Left renal cortex interstitium (tissue), 4 donors: ENCODE results near the gene NAP1L4. TPM values are rescaled to one million over a fixed set of nuclear protein-coding genes. Genes with fewer than 3 reads are reported as not detected.
A peak's percentile ranks its signal among the peaks of the same experiment; 100 is the strongest.

Source experiments
- DNase-seq, 4 donors: peaks; one replicate each; pipeline ENCODE4 v3.0.0-alpha.2; 2013; ENCODE audit warnings: low read depth in 4 of 4, low spot score in 2 of 4, missing footprints in 1 of 4
- polyA plus RNA-seq, 4 donors: library from polyadenylated mRNA; unstranded; fragments of 120-200 nt; gene quantifications; one replicate each; pipeline ENCODE4 v1.2.1, GENCODE V29; 2013; ENCODE audit not compliant: insufficient read length in 4 of 4

NAP1L4 gene, protein sequence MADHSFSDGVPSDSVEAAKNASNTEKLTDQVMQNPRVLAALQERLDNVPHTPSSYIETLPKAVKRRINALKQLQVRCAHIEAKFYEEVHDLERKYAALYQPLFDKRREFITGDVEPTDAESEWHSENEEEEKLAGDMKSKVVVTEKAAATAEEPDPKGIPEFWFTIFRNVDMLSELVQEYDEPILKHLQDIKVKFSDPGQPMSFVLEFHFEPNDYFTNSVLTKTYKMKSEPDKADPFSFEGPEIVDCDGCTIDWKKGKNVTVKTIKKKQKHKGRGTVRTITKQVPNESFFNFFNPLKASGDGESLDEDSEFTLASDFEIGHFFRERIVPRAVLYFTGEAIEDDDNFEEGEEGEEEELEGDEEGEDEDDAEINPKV
- polyA plus RNA-seq = 100 to 1,000 TPM; 154 to 219 (median 195) TPM

DNA sequence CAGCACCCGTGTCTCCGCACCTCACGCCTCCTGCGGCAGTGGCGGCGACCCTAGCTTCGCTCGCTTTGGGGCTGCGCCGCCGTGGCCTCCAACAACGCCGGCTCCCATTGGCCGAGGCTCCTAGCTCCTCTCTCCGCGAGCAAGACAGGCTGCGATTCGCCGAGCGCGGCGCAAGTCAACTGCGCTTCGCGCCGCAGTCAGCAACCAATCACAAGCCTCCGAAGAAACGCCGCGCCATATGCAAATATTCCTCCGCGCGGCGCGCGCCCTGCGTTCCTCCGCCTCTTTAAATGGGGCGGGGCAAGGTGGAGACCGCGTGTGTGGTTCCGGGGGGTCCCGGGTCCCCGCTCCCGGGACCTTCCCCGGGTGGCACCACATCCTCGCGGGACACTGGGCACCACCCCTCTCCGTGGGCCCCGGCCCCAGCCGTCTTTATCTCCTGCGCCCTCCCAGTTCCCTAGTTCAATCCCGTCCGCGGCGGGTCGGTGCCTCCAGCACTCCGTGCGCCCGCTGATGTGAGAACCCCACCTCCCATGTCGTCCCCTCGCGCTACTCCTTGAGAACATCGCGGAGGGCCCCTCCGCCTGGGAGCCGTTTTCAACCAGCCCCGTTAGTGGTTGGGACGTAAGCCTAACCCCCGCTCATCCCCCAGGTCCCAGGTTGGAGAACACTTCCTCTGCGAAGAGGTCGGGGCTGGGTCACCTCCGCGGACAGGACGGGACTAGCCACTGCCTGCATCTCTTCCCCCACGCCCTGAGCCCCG lies at the start of gene NAP1L4:
Gene NAP1L4, minus strand, starts transcription at position 96 of the 763 bp plus-strand sequence. CDS start 13,109 bp downstream, outside the sequence.
- peak; percentile 80 to 95 (median 90) for DNase-seq

DNA sequence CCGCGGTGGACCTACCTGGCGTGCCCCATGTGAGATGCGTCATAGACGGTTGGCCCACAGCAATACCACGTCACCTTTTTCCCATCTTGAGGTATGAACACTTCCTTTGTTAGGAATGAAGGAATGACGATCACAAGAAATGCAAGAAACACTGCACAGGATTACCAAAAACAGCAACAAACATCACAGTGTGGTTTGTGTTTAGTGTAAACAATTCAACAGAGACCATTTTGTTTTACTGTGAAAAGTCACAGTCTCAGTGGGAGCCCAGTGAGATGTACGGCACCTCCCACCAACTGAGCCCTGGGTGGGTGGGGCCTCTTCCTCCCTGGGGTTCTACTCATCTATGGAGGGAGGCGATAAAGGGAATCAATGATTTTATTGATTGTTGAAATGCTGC lies 48.8 kb upstream of the NAP1L4 start:
- DNase-seq = no peak

DNA sequence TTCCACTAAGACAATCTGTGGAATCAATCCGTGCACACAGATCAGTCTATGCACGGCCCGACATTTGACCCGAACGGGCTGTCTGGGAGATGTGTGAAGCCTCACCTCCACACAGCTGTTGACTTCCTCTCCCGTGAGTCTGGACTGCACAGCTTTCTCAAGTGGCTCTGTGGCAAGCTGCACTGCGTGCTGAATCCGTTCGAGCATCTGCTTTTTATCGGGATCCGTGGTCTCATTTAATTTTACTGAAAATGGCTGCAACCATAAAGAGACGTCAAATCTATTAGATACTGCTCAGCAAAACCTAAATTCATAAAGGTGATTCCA lies 45.8 kb upstream of the NAP1L4 start:
- no peak for DNase-seq

DNA sequence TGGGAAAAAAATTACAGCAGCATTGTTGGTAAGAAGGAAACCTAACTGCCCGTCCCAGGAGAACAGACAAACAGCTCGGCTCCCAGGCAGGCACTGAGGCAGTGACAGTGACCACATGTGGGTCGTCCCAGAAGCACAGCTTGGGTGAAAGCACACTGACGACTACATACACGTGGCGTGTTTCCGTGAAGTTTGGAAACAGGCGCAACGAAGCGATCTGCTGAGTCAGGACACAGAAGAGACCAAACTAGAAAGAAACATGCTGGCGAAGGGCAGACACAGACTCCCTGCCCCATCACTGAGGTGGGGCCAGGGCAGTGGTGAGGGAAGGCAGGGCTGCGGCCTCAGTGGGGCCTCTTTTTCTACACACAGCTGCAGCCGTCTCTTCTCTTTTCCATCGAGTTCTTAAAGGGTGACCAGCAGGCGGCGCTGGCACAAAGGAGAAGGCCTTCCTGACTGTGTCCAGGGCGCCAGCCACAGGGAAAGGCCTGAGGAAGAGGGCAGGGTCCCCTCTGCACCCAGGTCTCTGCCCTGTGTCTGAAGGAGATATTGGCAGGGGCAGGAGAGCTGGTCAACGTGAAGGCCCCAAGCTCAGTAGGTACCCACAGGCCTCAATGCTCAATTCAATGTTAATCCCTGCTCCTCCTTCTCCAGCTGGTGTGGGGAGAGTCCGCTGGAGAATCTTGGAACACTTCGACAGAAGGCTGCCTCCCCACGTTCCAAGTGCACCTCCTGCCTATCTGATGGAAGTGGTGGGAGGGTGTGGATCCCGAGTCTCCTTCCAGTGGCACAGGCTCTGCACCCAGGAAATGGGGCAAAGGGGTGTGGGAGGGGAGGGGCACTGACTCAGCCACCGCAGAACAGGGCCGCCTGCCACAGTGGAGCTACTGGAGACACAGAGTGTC lies 45.2 kb upstream of the NAP1L4 start:
- peak in 2 of 4 donors; percentile 32 to 66 for DNase-seq

DNA sequence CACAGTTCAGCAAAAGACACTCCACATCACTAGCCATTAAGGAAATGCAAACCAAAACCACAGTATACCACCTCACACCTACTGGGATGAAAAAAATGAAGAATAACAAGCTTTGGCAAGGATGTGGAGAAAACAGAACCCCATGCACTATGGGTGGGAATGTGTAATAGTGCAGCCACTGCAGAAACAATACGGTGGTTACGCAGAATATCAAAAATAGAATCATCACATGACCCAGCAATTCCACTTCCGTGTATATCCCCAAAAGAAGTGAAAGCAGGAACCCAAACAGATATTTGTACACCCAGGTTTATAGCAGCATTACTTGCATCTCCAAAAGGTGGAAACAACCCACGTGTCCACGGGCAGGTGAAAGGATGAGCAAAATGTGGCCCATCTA lies 44.3 kb upstream of the NAP1L4 start:
- DNase-seq = no peak

DNA sequence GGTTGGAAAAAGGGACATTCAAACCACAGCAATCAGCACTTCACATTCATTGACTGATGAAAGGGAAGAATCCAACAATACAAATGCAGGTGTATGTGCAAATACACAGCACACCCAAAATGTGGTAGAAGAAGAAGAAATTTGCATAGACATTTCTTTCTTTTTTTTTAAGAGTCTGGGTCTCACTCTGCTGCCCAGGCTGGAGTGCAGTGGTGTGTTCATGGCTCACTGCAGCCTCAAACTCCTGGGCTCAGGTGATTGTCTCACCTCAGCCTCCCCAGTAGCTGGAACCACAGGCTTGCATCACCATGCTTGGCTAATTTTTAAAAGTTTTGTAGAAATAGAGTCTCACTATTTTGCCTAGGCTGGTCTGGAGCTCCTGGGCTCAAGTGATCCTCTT lies 43.2 kb upstream of the NAP1L4 start:
- no peak for DNase-seq

DNA sequence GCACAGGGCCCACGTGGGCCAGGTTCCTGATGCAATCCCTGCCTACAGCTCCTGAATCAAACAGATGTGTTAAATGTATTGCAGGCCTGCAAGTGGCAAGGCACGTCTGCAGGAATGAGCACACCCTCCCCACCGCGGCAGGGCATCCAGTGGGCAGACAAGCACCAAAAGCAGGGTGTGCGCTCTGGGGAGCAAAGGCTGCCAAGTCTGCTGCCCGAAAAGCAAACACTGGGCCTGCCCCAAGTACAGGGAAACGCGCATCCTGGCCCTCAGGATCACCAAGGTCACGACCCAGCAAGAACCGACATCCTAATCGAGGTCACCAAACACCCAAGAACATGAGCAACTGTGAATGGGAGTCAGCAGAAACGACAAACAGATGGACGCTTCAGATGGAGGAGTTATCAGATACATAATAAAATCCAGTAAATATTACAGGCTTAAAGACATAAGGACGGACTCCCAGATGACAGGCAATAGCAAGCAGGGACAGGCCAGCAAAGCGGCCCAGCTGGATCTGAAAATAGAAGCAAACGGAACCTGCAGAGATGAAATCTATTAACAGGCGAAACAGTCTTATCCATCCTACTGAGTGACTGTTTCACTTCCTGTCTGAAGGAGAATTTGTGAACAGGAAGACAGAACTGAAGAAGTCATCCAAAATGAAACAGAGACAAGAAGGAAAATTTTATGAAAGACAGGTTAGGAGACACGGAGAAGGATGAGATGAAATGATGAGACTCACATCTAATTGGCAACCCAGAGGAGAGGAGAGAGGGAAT lies 38.4 kb upstream of the NAP1L4 start:
- no peak for DNase-seq

DNA sequence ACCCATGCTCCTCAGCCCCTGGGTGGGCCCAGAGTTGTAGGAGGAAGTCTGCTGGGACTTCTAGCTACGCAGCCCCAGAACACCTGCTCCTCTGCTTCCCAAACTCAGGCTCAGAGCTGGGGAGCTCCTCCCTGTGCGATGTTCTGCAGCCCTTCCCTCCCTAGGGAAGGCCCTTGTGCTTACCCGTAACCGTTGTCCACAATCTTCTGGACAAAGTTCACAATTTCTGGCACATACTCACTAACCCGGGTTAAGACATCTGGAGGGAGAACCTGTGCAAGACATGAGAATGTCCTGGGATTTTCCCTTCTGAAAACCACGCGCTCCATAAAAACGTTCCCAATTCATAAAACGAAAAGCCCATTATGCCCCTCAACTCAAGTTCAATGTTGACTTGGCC lies 36.7 kb upstream of the NAP1L4 start:
- DNase-seq = no peak

DNA sequence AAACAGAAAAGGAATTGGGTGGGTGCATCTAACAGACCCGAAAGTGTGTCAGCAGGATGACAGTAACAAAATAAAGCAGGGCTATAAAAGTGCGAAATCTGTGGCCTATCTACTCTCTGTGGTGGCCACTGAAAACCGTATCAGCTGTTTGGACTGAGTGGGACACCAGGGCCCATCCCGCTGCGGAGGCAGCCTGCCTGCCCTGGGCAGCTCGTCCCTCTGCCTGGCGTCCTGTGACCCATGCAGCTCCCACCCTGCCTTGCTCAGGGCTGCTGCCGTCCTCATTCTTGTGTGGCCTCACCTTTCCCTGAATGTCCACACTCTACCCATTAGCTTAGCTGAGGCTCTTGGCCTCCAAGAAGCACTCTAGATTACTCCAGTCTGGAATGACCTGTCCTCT lies 34.7 kb upstream of the NAP1L4 start:
- DNase-seq = no peak

DNA sequence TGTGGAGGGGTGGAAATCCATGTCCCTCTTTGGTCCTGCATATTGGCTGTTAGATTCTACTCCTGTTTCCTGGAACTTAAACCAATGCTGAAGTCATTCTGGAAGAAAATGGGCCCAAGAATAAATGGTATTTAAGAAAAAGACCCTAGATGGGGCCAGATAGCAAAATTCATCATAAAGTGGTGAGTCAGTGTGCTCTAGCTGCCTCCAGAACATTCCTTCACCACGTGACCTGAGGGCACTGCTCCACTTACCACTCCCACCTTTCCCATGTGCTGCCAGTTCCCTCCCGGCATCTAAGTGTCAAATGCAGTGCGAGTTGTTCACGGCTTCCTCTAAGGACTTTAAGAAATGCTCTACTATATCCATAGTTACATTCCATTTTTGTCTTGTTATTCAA lies 30.9 kb upstream of the NAP1L4 start:
- DNase-seq = no peak

DNA sequence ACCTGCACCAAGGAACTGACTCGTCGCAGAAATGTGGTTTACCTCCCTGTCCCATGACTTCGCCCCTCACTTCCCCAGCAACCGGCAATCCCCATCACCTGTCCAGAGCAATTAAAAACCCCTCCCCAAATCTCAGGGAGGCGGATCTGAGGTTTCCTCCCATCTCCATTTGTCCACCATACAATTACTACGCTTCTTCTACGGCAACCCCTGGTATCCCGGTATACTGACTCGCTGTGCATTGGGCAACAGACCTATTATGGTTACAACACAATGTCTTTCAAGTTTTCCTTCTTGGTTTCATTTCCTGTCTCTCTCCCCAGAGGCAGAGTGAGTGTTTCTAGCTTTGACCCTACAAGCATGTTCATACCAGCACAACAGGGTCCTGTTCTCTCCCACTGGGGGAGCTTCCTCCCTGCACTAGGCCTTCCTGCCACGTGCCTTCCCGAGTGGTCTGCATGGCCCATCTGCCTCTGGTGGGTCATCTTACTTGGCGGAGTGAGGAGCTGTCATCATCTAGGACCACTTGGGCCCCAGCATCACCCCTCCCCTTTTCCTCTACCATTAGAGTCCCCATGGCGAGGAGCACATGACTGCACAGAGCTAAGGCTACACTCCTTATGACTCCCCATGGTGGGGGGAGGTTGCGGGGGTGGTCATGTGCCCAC lies 30.3 kb upstream of the NAP1L4 start:
- no peak for DNase-seq

DNA sequence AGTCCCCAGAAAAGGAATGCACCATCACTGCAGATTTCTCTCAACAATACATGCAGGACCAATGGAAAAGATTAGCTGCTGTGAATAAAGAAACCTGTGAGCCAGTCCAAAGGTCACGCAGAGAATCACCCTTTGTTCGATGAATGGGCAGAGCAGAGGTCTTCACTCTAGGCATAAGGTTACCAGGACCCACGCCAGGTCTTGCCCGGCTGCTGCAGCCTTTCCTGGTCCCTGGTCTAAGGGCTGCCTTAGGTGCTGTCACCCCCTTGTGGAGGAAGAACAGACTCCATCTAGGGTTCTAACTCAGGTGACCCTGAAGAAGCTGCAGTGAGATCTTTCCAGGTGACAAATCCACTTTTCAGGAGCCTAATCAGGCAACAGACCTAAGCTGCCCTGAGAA lies 29.0 kb upstream of the NAP1L4 start:
- DNase-seq = peak in 1 of 4 donors; percentile 23

DNA sequence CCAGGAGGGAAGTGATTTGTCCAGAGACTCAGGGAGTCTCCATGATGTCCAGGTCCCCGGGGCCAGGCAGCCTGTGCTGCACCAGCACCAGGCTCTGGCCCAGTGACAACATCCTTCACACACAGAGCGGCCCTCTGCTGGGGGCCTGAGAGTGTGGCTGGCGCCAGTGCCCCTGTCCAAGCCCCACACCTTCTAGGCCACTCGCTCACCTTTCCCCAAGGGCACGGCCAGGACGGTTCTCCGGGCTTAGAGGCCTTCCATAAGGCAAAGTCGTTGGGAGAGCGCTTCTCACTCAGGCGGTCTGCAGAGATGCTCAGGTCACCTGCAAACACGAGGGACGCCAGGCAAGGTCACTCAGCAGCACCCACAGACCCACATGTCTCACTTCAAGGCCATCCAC lies 27.9 kb upstream of the NAP1L4 start:
- no peak for DNase-seq

DNA sequence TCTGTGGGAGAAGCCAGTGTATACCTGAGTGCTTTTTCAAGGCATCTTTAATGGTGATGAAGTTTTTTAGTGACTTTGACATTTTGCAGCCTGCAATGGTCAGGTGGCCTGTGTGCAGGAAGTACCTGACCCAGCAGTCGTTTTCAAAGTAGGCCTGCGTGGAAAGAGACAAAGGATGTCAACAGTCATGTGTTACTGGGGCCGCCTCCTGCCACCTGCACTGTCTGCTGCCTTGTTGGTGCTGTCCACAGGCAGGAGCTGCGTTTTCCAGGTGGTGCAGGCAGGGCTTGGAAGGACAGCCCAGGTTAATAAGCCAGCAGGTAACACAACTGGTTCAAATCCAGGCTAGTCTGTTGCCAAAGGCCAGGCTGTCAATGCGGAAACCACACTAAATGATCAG lies 26.5 kb upstream of the NAP1L4 start:
- DNase-seq = no peak

DNA sequence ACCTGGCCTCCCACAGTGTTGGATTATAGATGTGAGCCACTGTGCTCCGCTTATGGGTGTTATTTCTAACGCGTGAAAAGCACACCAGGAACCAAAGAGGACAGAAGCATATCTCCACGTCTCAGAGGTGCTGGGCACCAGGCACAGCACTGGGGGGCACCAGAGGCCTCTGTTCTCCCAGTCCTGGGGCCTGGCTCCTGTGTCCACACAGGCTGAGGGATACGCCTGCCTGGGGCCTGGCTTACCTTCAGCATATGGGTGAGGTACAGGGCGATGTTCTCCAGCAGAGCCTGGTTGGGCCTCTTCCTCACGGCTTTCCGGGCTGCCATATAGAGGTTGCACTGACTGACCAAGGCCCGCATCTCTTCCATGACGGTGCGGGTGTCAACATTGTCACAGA lies 24.7 kb upstream of the NAP1L4 start:
- no peak for DNase-seq

DNA sequence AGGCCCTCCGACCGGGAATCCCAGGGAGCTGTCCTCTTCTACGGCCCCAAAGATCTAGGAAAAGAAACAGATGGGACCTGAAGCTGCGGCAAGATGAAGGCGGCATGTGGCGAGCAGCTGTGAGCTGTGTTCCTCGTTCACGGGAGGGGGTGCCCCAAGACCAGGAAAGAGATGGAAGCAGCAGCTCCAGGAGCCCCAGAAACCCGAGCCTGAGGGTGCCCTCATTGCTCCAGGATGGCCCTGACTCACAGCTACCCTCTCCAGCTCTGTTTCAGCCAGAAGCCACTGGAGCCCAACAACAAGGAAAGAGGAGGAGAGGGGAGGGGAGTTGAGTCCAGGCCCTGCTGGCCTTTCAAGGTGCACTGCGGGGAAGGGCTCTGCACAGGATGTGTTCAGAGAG lies 23.7 kb upstream of the NAP1L4 start:
- DNase-seq = no peak

DNA sequence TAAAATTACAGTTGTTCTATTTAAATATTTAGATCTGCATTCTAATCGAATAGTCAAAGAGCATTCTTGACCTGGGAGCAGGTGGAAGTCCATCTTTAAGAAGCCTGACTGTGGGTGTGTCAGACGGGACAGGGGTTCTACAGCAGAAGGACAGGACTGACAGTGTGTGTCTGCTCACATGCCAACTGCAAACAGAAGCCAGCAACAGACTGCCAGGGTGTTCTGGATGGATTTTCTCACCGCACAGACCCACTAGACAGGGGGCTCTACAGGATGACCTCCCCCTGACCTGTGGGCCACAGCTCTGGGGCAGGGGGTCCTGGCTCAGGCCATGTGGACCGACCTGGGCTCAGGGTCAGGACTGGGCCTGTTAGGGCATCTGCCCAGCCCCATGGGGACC lies 22.8 kb upstream of the NAP1L4 start:
- no peak for DNase-seq

DNA sequence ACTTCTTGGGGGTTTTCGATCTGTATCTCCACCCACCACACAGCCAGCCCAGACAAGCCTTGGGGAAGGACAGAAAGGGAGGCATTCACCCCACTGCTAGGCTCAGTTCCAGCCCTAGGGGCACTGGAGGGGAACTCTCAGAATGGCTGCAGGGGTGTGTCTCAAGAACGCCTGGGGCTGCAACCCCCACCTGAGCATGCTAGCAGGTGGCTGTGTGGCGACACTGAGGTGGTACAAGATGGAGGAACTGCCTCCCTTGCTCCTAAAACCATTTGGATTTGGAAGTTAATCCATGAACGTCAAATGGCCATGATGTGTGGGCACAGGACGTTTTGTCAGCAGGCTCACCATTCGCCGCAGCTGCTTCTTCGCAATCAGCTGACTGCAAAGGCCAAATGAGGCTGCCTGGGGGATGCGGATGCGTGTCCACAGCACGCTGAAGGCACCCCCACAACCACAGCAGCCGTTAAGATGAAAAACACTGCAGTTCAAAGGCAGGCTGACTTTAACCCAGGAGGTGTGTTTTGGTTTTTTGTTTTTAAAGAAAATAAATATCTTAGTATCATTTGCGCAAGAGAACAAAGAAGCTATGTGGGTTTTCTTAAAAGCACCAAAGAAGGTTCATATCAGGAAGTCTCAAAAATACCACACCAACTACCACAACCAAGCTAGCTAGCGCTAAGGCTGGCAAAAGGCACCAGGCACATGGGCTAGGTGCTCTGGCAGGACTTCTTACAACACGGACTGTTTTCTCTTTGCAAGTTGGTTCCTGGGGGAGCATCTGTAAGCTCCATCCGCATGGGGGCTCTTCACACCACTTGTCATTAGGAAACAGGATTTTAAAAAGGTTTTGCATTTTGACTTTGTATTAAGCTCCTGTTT lies 22.2 kb upstream of the NAP1L4 start:
- no peak for DNase-seq
